Stimulated activated CD4-positive, alpha-beta T cell treated with anti-CD3 and anti-CD28 coated beads, Interleukin-2, amount 100 ng/mL, for 24 hours (primary cell): ENCODE results near the gene PARD3B.

ENCODE experiments used
- DNase-seq, 2 donors: peaks; one replicate each; pipeline ENCODE4 v3.0.0-alpha.2; 2020

The PARD3B gene

DNA sequence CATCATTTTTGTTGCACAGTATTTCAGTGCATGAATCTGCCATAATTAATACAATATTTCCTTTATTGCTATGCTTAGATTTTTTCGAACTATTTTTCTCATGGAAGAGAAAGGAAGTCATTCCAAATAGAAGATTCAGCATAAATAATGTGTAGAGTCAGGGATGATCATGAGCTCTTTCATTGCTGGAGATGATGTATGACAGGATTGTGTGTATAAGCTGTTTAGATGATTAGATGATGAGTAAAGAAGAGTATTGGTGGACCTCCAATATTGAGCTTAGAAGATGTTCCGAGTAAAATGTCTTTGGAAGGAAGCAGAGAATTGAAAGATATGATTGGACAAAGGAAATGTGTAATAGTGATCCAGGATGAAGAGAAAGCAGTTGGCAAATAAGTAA lies 364.5 kb downstream of the PARD3B start:
- DNase-seq, result no peak

- DNase-seq, result no peak
These were observed 368.0 kb downstream of the PARD3B start for GRCh38 chr2:204913312-204913711.

DNA sequence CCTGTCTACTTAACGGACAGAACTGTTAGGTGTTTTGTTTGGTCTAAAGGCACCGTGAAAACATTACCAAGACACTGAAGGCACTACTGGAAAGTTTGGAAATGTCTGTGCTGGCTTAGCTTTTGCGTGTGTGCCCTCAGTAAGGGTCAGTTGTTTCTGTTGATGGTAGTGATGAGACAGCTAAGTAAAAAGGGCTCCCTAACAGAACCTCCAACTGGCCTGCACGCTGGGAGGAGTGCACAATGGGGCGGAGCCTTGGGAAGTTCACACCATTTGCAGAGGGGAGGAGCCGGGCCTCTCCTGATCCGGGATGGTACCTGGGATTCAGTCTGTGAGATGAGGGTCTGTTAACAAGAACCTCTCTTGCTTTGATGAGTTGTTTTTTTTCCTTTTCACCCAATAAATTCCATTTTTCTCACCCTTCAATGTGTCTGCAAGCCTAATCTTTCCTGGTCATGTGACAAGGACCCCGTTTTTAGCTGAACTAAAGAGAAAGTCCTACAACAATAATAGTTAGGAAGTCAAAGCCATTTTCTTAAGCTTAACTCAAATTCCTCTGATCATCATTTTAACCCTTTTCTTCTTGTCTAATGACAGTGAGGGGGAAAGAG lies 368.7 kb downstream of the PARD3B start:
- no peak for DNase-seq

DNA sequence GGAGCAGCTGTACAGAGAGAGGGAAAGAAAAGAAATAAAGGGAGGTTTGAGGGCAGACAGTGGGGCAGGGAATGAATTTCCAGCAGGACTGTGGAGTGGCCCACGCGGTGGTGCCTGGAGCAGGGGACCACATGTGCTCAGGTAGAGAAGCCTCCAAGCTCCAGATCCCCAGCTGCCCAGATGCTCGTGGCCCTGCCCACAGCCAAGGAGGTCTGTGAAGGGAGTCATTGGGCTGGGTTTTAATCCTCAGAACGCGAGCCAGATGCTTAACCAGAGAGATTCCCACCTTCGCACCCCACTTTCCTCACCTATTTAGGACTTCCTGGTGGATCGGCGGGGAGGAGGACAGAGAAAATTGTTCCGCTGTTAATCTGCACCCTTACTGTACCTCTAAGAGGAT lies 369.4 kb downstream of the PARD3B start:
- DNase-seq, result no peak

DNA sequence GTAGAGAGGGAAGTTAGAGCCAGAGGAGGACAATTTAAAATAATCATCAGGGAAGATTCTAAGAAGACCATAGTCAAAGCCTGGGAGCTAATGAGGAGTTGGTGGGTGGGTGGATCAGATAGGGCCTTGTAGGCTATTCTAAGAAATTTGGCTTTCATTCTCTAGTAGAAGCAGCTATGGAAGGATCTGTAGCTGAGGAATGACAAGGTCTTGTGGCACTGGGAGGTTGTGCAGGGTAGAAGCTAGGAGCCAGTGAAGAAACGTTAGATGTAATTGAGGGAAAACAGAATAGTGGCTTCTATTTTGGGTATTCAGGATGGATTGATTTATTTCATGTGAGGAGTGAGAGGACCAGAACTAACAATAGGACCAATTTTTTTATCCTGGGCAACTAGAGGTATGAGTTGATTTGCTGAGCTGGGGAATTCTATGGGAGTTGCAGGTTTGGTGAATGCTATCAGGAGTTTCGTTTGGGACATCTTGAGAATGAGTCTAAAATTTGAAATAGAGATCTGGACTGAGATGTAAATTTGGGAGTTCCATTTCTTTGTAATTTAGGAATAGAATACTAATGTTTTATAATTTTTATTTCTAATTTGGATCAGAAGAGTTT lies 371.9 kb downstream of the PARD3B start:
- no peak for DNase-seq

DNA sequence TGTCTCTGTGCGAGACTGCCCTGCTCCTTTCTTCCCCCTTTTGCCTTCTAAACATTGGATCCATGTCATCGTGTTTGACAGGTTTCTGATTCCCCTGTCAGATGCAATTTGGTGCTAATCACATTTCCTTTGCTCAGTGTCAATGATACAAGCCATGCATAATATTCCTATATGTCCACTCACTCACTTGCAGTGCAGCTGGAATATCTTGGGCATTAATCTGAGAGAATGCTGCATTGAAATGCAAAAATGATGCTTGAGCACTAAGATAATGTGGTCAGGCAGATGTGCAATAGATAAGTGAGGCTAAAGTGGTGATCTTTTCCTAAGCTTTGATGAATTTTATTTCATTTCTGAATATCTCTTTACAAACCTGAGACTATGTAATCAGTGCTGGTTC lies 375.5 kb downstream of the PARD3B start:
- DNase-seq, result no peak

DNA sequence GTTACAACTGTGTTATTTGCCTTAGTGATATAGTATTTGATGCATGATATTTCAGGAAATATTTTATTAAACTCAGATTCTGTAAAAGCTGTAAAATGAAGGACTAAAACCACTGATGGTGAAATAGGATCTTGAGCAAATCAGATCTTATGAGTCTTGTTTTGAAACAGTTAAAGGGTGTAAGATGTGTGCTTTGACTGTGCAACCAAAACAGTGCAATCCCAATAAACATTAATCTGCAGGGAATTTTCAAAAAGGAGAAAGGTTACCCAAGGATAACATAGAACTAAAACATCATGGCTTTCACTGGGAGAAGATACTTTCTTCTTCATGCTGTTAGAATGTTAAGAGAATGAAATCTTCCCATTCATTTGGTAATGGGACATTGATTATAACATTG lies 378.7 kb downstream of the PARD3B start:
- DNase-seq, result no peak

- DNase-seq, result no peak
These were observed 386.3 kb downstream of the PARD3B start for GRCh38 chr2:204931562-204931961.

DNA sequence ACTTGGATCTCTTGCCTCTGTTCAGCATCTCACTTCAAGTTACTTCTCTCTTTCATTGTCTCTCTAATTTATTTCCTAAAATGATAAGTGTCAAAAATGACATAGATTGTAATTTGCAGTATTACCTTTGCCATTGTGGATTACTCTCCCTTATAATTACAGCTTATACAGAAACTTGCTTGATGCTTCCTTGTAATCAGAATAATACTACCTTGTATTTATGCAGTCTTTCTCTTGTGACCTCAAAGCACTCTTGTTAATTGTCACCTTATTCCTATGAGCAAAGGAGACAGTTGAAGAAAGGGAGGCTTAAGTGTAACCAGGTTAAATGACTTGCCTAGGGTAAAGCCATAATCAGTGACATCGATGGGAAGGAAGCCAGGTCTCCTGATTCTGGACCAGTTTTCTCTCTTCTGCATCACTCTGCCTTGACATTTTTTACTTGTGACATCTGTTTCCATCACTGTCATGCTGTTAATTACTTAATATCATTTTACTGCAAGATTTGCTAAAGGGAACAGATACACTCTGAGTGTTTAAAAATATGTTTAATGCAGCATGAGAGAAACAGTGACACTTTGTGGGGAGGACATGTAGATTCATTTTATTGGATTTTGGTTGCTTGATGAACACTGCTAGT lies 388.6 kb downstream of the PARD3B start:
- no peak for DNase-seq

DNA sequence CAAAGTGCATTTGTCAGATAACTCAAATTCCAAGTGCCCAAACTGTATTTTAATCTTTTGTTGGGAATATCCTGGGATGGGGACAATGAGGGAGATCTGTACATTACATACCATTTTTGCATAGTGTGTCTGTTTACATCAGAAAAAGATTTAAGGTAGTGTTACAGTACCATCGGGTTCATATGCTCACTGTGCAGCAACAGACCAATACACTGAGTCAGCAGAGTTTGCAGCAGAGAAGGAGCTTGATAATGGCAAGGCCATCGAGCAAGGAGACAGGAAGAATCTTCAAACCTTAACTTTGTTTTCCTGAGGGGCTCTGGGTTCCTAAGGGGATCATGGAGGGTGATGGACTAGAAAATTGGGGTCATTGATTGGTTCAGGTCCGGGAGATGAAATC lies 399.7 kb downstream of the PARD3B start:
- DNase-seq, result no peak

DNA sequence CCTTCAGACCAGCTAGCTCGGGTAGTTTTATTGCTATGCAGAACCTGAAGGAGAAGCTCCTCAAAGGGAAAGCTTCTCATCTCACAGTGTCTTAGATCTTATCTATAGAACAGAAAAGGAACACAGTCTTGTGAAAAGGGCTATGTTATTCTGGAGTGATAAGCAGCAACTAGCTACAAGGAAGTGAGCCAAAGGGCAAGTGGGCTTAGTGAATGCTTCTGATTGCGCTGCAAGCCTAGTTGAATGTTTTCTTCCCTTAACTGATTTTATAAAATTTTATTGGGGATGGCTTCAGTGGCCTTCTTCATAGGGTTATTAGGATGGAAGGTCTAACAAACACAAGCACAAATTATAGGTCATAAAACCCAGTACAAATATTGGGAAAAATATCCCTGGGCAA lies 400.1 kb downstream of the PARD3B start:
- no peak for DNase-seq

DNA sequence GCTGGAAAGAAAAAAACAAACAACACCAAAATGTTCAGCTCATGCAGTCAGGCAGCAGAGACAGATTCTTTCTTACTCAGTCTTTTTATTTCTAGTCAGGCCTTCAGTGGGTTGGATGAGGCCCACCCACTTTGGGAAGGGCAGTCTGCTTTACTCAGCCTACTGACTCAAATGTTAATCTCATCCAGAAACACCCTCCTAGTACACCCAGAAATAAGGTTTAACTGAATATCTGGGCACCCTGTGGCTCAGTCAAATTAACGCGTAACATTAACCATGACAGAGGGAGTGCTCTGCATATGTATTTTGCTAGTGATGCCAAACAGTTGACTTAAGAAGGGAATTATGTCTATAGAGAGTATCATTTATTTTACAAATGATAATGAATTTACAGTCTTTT lies 401.6 kb downstream of the PARD3B start:
- DNase-seq, result no peak

DNA sequence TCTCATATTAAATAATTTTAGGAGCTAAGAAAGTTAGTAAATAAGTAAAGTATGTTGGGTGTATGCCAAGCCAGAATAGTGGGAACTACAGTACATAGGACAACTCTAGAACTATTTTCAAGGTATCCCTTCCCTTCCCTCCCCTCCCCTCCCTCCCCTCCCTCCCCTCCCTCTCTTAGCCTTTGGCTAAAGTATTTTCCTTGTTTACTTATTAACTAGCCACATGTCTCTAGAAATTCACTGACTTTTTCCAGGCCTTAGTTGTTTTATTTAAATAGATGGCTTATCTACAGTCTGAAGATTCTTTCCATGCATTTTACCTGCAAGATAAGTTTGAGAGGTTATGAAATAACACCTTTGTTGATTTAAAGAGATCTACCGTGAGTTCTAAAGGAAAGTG lies 402.1 kb downstream of the PARD3B start:
- no peak for DNase-seq

DNA sequence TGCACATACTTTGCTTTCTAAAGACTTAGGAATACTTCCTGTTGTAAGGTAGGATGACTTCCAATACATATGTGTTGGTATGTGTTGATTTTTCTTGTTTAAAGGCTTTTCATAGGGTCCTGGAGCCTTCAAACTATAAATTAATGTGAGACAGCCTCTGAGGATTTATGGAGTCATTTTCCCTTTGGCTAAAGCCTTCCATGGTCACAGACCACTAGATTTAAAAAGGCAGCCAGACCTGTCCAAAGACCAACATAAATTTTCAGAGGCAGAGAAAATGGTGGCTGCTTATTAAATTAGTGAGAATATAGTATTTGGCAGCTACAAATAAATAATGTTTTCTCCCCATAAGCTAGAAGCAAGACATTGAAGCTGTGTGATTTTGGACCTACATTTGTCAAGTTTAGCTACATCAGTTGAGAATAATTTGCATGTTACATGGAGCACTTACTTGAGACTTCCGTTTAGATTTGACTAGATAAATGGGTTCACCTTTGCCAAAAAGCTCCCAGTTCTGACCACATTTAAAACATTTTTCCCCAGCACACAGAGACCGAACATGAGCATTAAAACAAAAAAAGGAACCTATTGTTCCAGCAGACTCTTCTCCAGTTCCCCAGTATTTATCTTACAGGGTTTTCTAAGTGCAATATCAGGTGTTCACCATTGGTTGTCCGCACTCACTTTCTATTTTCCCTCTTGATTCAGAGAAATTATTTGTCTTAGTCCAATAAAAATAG lies 402.9 kb downstream of the PARD3B start:
- no peak for DNase-seq

- no peak for DNase-seq
These were observed 403.5 kb downstream of the PARD3B start for GRCh38 chr2:204948822-204949221.

DNA sequence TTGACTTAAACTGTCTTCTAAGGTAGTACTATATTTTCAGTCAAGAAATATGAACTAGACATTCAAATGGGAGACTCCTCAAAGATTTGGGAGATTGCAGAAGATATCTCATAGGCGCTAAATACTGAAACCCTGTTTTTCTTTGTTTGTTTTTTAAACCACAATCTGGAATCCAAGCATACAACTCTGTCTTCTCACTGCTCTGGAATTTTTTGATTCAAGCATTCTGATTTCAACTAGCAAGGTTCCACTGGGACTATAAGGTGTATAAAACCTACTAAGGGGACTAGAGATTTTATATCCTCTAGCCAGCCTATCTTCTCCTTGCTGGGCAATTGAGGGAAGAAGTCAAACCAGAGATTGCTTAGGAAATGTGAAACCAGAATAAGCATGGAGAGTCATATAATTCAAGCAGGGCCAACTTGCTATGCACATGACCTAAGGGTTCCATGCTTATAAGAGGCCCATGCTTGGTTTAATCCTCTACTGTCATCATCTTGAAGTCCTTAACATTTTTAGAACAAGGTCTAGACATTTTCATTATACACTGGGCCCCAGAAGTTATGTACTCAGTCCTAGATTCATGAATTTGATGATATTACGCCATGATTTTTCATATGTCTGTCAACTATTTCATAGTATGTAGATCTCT lies 405.5 kb downstream of the PARD3B start:
- DNase-seq, result no peak

DNA sequence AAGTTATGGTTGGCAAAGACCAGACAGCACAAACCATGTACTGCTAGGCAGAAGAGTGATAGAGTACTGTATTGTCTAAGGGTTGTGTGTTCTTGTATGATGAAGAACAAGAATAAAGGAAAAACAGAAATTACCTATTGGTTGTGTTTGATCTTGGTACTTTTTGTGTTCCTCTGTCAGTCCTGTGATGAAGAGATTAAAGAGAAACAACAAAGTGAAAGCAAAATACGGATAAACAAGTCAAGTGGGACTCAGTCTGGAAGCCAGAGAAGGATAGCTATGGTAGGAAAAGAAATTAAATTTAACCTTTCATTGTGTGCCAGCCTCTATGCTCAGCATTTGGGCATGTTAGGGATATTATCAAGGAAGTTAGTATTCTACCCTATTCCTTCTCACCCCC lies 413.1 kb downstream of the PARD3B start:
- DNase-seq, result no peak

GRCh38 chr2:204964414-204964813 lies 419.1 kb downstream of the PARD3B start:
- no peak for DNase-seq

DNA sequence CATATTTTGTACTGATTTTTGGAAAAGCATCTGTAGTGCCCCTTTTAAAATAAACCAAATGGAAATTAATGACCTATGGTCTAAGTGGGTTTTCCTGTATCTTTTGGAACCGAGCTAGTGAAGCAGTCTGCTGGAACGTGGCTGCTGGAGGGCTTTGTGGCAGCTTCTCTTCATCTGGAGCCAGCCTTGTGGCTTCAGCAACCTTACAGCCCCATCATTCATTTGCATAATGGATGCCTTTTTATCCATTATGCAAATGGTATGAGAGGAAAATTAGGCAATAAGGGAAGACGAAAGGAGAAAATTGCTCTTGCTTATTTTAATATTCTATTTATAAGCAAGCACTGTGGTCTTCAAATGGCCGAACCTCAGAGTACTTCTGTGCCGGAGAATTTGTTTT lies 421.0 kb downstream of the PARD3B start:
- no peak for DNase-seq

DNA sequence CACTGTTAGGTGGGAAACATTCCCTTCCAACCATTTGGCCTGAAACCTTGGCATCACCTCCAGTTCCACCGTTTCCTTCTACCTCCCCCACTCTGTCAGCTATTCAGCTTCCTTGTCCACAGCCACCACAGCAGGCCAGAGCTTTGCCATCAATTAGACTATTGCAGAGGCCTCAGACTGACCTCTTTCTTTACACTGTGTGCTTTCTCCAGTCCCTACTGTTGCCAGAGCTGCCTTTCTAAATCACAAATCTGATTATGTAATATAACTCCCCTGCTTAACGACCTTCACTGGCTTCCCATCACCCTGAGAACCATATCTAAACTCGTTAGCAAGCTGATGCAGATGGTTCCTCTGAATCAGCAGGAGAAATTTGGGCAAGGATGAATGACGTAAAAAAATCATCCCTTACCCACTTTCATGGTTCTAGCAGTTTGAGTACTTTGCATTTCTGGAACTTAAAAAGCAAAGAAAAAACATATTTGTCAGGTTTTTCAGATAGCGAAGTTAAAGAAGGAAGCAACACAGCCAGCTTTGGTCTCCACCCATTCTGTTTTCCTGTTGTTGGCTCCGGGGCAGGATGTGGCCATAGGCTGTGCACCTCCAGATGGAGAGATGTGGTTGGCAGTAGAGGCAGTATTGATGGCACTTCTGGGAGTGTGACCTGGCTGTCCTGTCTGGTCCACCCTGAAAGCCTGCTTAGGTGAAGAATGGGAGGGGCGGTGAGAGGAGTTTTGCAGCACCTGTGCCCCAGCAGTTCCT lies 422.1 kb downstream of the PARD3B start:
- DNase-seq, result peak; percentile 20 to 22

DNA sequence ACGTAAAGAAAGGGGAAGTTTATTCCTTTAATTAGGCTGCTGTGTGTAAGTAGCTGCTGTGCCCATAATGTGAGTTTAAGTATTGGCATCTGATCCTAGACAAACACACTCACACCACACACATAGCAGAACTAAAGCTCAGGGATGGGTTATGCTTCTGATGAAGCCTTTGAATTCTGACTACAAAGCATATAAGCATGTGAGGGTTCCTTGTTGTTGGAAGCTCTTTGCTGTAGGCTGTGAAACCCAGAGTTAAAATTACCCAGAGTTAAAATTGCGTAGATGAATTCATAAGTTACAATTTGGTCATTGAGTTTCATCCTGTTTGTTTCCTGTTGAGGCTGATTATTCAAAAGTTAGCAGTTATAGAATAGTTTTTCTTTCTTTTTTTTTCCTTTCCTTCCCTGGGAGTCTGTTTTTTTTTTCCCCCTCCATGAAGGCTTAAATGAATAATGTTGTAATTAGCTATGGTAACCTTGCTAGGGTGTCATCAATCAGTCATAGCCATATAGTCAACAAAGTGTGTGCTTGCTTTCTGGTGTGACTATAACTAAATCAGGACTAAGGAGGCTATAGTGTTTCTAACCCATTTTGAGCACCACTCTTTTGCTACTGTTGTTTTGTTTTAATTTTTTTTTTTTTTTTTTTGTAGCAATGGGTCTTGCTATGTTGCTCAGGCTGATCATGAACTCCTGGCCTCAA lies 426.1 kb downstream of the PARD3B start:
- DNase-seq, result no peak

DNA sequence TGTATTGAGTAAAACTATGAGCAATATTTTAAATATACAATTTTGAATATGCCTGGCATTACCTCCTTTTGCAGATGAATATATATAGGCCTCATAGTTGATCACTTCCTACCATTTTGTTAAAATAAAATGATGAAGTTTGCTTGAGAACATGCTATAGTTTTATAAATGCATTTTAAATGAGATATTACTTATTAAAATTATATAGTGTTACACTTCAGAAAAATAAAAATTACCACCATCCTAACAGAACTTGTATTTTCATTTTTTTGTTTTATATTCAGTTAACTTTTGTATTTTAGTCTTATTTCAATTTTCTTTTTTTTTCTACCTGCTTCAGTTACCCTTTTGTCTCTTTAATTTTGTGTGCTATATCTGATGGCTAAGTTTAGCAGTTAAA lies 426.9 kb downstream of the PARD3B start:
- DNase-seq, result no peak
